Measurements from ENCODE around the gene PIK3AP1.

Gene PIK3AP1

GRCh38 chr10:96642973-96643372, 77.3 kb downstream of the PIK3AP1 start:
- peak; percentile 43 for DNase-seq (ENCODE audit: low read depth)

GRCh38 chr10:96642530-96642929, 77.8 kb downstream of the PIK3AP1 start:
- no peak for DNase-seq (ENCODE audit: low read depth)

DNA sequence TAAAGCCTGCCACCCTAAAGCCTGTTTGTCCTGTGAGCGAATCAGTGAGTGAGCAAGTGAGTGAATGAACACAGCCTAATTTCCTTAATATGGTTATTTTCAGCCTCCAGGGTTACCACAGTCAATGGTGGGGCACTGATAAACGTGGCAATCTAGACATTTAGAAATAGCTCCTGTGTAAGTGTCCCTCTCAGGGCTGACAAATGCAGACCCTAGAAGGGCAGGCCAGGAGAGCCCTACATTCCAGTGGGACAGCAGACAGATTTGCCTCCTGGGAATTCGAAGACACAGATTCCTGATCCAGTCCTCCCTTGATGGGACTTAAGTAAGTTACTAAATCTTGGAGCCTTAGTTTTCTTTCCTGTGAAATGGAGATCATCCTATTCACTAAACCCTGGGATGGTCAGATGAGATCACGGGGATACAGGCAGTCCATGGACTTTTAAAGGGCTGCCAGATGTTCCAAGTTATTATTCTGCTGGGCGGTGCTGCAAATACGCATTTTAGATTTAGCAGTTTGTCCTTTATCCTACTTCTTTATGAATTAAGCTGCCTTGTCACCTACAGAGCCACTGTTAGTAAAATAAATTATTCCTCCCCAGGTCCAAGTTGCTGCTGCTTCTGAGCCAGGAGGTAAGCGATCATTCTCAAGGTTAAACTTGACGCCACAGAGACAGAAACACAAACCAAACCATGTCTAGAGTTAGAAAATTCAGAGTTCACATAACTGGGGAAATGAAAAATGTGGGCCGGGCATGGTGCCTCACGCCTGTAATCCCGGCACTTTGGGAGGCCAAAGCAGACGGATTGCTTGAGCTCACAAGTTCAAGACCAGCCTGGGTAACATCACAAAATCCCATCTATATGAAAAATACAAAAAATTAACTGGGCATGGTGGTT, 78.7 kb downstream of the PIK3AP1 start:
- no peak for DNase-seq (ENCODE audit: low read depth)

GRCh38 chr10:96639899-96640298, 80.4 kb downstream of the PIK3AP1 start:
- no peak for DNase-seq (ENCODE audit: low read depth)

DNA sequence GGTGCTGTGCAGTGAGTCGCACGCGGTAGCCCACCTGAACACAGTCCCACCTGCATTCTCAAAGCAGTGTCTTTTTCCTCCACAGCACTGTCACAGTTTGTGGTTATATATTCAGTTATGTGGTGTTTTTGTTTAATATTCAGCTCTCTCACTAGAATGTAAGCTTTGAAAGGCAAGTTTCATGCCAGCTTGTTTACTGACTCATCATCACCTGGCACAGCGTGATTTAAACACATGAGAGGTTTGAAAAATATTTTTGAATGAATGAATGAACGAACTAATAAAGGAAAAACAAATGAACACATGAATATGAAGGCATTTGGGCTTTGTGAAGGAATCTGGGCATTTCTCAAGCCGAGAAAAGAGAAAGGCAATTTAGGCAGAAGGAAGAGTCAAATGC, 81.6 kb downstream of the PIK3AP1 start:
- DNase-seq (ENCODE audit: low read depth), result no peak

DNA sequence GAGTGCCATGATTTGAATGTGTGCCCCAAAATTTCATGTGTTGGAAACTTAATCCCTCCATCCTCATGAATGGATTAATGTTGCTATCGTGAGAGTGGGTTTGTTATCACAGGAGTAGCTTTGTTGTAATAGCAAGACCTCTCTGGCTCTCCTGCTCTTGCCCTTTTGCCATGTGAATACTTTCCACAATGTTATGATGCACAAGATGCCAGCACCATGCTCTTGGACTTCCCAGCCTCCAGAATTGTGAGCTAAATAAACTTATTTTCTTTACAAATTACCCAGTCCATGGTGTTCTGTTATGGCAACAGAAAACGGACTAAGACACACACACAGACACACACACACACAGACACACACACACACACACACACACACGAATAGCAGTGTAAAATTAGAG, 82.2 kb downstream of the PIK3AP1 start:
- no peak for DNase-seq (ENCODE audit: low read depth)

- DNase-seq (ENCODE audit: low read depth), result no peak
Measured at GRCh38 chr10:96637709-96638108, 82.6 kb downstream of the PIK3AP1 start.

DNA sequence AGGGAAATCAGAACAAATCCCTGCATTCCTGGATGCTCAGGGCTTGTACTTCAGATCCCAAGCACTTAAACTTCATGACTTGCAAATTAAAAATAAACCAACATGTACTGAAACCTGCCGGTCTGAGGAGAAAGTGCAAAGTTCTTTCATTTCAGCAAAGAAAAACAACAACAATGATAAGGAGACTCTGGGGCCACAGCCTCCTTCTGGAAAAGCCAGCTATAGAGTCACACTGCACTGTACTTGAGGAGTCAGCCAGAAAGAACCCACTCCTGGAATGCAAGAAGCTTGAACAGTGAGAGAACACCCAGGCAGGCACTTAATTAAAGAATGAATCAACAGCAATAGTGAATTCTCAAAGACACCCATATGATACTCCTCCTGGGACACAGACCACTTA, 83.8 kb downstream of the PIK3AP1 start:
- no peak for DNase-seq (ENCODE audit: low read depth)

GRCh38 chr10:96632974-96633710, 87.2 kb downstream of the PIK3AP1 start:
- no peak for DNase-seq (ENCODE audit: low read depth)

DNA sequence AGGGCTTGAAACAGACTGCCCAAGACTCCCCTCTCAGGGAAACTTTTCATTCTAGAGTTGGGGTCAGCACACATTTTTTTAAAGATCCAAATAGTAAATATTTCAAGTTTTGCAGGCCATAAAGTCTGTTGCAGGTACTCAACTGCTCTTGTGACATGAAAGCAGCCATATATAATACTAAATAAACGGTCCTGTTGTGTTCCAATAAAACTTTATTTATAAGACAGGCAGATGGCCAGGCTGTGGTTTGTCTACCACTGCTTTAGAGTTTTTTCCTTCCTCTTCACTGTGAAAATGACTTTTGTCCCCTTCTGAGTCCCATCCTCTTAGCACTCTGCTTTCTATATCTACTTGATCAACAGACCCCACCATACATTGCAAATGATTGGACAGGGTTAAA, 93.0 kb downstream of the PIK3AP1 start:
- no peak for DNase-seq (ENCODE audit: low read depth)

GRCh38 chr10:96626795-96627194, 93.5 kb downstream of the PIK3AP1 start:
- DNase-seq (ENCODE audit: low read depth), result no peak

DNA sequence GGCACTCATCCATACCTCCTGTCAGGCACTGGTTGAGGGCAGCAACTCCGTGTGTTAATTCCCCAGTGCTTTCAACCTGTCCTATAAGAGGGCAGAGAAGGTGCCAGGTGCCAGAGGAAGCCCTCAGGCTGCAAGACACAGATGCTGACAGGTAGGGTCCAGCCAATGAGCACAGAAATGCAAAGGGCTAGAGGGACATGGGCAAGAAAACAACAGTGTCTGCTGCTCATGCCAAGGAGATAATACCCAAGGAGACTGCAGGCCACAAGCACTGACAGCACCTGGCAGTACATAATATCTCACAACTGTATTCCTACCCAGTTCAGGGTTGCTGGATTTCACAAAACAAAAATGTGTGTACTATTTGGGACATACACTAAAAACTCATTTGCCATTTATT, 95.1 kb downstream of the PIK3AP1 start:
- DNase-seq (ENCODE audit: low read depth), result no peak

- no peak for DNase-seq (ENCODE audit: low read depth)
Measured at GRCh38 chr10:96622013-96622787, 98.1 kb downstream of the PIK3AP1 start.

GRCh38 chr10:96619796-96620773, 100.2 kb downstream of the PIK3AP1 start:
- no peak for DNase-seq (ENCODE audit: low read depth)

DNA sequence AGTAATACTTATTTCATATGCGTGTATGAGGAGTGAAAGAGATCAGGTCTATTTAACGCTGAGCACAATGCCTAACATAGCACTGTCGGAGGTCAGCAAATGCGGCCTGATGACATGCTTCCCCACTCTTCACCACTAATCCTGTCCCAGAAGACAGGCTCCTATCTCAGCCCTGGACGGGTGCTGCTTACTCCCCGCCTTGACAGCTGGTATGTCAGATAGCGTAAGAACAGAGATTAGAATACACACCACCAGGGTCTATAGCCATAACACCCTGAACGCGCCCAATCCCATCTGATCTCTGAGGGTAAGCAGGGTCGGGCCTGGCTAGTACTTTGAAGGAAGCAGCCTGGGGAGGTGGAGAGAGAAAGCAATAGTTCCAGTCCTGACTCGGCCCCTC, 101.2 kb downstream of the PIK3AP1 start:
- no peak for DNase-seq (ENCODE audit: low read depth)

DNA sequence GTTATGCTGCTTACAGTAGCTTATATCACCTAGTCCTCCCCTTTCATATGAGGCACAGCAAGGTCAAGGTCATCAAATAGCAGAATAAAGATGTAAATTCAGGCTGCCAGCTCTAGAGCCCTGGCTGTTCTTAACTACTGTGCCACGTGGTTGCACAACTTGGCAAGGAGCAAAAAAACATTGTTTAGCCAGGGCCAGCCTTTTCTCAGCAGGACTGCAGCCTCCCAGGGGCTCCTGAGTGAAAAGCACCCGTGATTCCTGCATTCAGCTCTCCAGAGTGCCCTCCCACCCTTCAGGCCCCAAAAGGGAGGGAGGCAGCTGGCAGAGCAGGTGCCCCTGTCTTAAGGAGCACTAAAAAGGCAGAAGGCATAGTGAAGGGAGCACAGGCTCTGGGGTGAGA, 101.7 kb downstream of the PIK3AP1 start:
- DNase-seq (ENCODE audit: low read depth), result no peak

DNA sequence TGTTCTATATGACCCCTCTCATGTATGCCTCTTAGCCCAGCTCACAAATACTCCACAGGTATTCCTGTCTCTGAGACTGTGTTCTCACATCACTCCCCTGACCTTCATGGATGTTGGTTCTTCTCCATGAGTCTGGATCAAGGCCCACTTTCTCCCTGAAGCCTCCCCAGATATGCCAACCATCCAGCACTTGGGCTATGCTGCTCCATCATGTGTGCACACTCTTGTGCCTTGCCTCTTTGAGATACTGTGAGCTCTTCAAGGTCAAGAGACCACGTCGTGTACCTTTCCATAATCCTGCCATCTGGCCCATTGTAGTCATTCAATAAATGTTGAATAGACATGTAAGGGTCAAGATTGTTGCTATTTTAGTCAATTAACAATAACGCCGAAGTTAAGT, 103.4 kb downstream of the PIK3AP1 start:
- DNase-seq (ENCODE audit: low read depth), result no peak

DNA sequence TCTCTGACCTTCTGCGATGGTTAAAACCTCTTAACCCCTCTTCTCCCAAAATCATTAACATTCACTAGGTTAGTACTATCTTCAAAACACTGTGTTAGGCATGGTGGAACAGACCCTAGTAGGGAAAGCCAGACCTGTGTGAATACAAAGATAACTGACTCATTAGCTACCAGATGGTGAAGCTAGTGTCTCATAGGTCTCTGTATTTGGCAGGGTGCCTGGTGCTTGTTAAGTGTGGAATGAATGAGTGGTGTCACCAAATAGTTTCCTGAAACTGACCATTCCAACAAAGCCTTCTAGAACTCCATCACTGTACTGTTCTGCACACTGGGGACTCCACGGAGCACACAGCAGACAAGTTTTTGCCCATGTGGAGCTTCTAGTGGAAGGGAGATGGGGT, 105.8 kb downstream of the PIK3AP1 start:
- no peak for DNase-seq (ENCODE audit: low read depth)

DNA sequence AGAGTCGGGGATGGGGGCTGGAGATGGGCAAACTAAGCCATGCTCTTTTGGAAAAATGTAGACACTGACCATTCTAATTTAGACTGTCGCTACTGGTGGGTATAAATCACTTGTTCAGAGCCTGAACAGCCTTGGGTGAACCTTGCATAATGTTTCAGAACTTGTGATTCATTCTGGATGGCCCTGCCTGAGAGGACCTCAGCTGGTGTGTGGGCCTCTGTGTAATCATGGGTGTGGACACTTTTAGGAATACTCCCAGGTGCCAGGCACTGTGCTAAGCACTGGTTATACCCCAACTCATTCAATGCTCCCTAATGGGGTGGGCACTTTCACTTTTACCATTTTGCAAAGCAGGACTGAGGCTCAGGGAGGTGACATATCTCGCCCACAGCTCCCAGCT, 106.7 kb downstream of the PIK3AP1 start:
- DNase-seq (ENCODE audit: low read depth), result no peak

- no peak for DNase-seq (ENCODE audit: low read depth)
Measured at GRCh38 chr10:96612055-96612830, 108.1 kb downstream of the PIK3AP1 start.

DNA sequence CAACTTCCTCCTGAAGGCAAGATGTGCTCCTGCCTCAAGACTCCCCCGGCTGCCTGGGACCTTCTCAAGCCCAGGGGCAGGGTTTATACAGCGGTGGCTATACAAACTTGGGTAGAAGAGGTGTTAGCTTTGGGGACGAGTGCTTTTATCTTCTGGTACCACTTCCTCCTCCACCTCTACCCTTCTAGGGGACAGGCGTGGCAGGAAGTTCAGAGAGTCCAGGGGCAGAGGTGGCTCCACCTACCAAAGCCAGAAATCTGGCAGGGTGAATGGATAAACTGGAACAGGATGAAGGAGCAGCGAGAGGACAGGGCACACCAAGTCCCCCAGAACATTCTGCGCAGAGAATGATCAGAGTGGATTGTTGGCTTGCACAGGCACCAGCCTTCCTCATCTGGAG, 109.5 kb downstream of the PIK3AP1 start:
- no peak for DNase-seq (ENCODE audit: low read depth)

Measured in activated gamma-delta T cell treated with anti-CD3 and anti-CD28 coated beads, Interleukin-2, amount 50 U/mL, for 16 hours (primary cell).